Measurements from ENCODE around the gene CHID1. TPM values are rescaled to one million over a fixed set of nuclear protein-coding genes. Genes with fewer than 3 reads are reported as not detected.

CHID1 gene
- total and polyA plus RNA-seq, 2 donors (not counting 1 experiment from before 2014, with no cell fraction given), result 31.0 to 68.1 TPM

- Histone ChIP-seq H3K27me3 (replicated peaks in 1 of 4; ENCODE audit: control extremely low read depth in 1 of 4, control insufficient read depth in 3 of 4, insufficient read depth in 4 of 4, low read length in 3 of 4) (no peaks in the 10 kb centered on the region), H2AFZ (ENCODE audit: insufficient read depth, low read depth, low read length, poor library complexity, severe bottlenecking) (no peak overlapping the region), H4K20me1 (ENCODE audit: control insufficient read depth, insufficient read depth, low read length, poor library complexity, severe bottlenecking) (no peaks in the 10 kb centered on the region), H3K9ac (ENCODE audit: low read length) (no peak overlapping the region), H3K36me3 (replicated peaks in 1 of 2; ENCODE audit: control extremely low read depth in 1 of 2, control insufficient read depth in 1 of 2, extremely low read depth in 1 of 2, insufficient read depth in 2 of 2, low read length in 1 of 2) (peaks cover 0 to 26% of the 10 kb centered on the region in 2 experiments), H3K4me1 (ENCODE audit: control insufficient read depth in 2 of 2, insufficient read depth in 2 of 2, low read length in 2 of 2) (no peaks in the 10 kb centered on the region), H3K27ac (ENCODE audit: low read length in 2 of 2) (no peak overlapping the region), H3K79me2 (ENCODE audit: control insufficient read depth, insufficient read depth, low read length) (peaks cover 2% of the 10 kb centered on the region), H3K4me3 (ENCODE audit: control extremely low read depth in 1 of 5, extremely low read depth in 1 of 5, insufficient read depth in 1 of 5, low read depth in 2 of 5, low read length in 4 of 5) (no peak overlapping the region), H3K4me2 (replicated peaks; ENCODE audit: low read depth, low read length, poor library complexity, severe bottlenecking) (no peak overlapping the region), H3K9me3 (ENCODE audit: control extremely low read depth in 1 of 3, control insufficient read depth in 2 of 3, insufficient read depth in 1 of 3, low read length in 2 of 3) (no peaks in the 10 kb centered on the region)
- DNase-seq, result no peak
- ChIA-PET POLR2A (no interaction called here), CTCF (no interaction called here)
- TF ChIP-seq, protein P1, sequence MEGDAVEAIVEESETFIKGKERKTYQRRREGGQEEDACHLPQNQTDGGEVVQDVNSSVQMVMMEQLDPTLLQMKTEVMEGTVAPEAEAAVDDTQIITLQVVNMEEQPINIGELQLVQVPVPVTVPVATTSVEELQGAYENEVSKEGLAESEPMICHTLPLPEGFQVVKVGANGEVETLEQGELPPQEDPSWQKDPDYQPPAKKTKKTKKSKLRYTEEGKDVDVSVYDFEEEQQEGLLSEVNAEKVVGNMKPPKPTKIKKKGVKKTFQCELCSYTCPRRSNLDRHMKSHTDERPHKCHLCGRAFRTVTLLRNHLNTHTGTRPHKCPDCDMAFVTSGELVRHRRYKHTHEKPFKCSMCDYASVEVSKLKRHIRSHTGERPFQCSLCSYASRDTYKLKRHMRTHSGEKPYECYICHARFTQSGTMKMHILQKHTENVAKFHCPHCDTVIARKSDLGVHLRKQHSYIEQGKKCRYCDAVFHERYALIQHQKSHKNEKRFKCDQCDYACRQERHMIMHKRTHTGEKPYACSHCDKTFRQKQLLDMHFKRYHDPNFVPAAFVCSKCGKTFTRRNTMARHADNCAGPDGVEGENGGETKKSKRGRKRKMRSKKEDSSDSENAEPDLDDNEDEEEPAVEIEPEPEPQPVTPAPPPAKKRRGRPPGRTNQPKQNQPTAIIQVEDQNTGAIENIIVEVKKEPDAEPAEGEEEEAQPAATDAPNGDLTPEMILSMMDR (IDR thresholded peaks at IDR 0.05), result no peak
- TF ChIP-seq EZH2 (IDR thresholded peaks at IDR 0.05; ENCODE audit: borderline replicate concordance, insufficient read depth, low read depth, low read length, poor library complexity, severe bottlenecking), result no peak
- Mint-ChIP-seq H3K9me3 (ENCODE audit: insufficient read depth) (no peaks in the 10 kb centered on the region), H3K27ac (no peak overlapping the region), H3K4me1 (no peaks in the 10 kb centered on the region), H3K27me3 (no peaks in the 10 kb centered on the region), H3K4me3 (no peak overlapping the region)
- intact Hi-C loops (cut with micrococcal nuclease), result no loop called here
- 91% methylated on average over 26 of the region's 26 CpGs for WGBS (ENCODE audit: insufficient coverage)
- no peak for ATAC-seq (ENCODE audit: low read depth)
Measured at GRCh38 chr11:895331-896110, 15.1 kb downstream of the CHID1 start.

- Mint-ChIP-seq H3K27me3 (no peaks in the 10 kb centered on the region), H3K4me1 (no peaks in the 10 kb centered on the region), H3K4me3 (no peak overlapping the region), H3K9me3 (ENCODE audit: insufficient read depth) (no peaks in the 10 kb centered on the region), H3K27ac (no peak overlapping the region)
- no peak overlapping the region for H3K4me2 ChIP-seq (replicated peaks; ENCODE audit: low read depth, low read length, poor library complexity, severe bottlenecking)
- intact Hi-C loops (cut with micrococcal nuclease), result no loop called here
- H3K4me1 ChIP-seq (ENCODE audit: control insufficient read depth in 2 of 2, insufficient read depth in 2 of 2, low read length in 2 of 2), result no peaks in the 10 kb centered on the region
- ATAC-seq (ENCODE audit: low read depth) (no peak), DNase-seq (no peak)
- ChIA-PET CTCF (no interaction called here), POLR2A (no interaction called here)
- H3K27me3 ChIP-seq (replicated peaks in 1 of 4; ENCODE audit: control extremely low read depth in 1 of 4, control insufficient read depth in 3 of 4, insufficient read depth in 4 of 4, low read length in 3 of 4), result no peaks in the 10 kb centered on the region
- peaks cover 0 to 22% of the 10 kb centered on the region in 2 experiments for H3K36me3 ChIP-seq (replicated peaks in 1 of 2; ENCODE audit: control extremely low read depth in 1 of 2, control insufficient read depth in 1 of 2, extremely low read depth in 1 of 2, insufficient read depth in 2 of 2, low read length in 1 of 2)
- no peak overlapping the region for H3K27ac ChIP-seq (ENCODE audit: low read length in 2 of 2)
- no peaks in the 10 kb centered on the region for H4K20me1 ChIP-seq (ENCODE audit: control insufficient read depth, insufficient read depth, low read length, poor library complexity, severe bottlenecking)
- H3K9ac ChIP-seq (ENCODE audit: low read length), result no peak overlapping the region
- TF ChIP-seq EZH2 (IDR thresholded peaks at IDR 0.05; ENCODE audit: borderline replicate concordance, insufficient read depth, low read depth, low read length, poor library complexity, severe bottlenecking), result no peak
- TF ChIP-seq, protein P1 (IDR thresholded peaks at IDR 0.05), result no peak
- 94% methylated on average over 12 of the region's 12 CpGs for WGBS (ENCODE audit: insufficient coverage)
- no peak overlapping the region for H3K4me3 ChIP-seq (ENCODE audit: control extremely low read depth in 1 of 5, extremely low read depth in 1 of 5, insufficient read depth in 1 of 5, low read depth in 2 of 5, low read length in 4 of 5)
- H2AFZ ChIP-seq (ENCODE audit: insufficient read depth, low read depth, low read length, poor library complexity, severe bottlenecking), result no peak overlapping the region
- H3K9me3 ChIP-seq (ENCODE audit: control extremely low read depth in 1 of 3, control insufficient read depth in 2 of 3, insufficient read depth in 1 of 3, low read length in 2 of 3), result no peaks in the 10 kb centered on the region
- peaks cover 2% of the 10 kb centered on the region for H3K79me2 ChIP-seq (ENCODE audit: control insufficient read depth, insufficient read depth, low read length)
Measured at GRCh38 chr11:894575-895201, 15.9 kb downstream of the CHID1 start.
